ENCODE data around the gene RGS17.
"Not testable (repeated sequence)": the region's sequence is repeated elsewhere in the genome, so short reads cannot be mapped to it uniquely, and the experiment has no call there.

Gene RGS17

DNA sequence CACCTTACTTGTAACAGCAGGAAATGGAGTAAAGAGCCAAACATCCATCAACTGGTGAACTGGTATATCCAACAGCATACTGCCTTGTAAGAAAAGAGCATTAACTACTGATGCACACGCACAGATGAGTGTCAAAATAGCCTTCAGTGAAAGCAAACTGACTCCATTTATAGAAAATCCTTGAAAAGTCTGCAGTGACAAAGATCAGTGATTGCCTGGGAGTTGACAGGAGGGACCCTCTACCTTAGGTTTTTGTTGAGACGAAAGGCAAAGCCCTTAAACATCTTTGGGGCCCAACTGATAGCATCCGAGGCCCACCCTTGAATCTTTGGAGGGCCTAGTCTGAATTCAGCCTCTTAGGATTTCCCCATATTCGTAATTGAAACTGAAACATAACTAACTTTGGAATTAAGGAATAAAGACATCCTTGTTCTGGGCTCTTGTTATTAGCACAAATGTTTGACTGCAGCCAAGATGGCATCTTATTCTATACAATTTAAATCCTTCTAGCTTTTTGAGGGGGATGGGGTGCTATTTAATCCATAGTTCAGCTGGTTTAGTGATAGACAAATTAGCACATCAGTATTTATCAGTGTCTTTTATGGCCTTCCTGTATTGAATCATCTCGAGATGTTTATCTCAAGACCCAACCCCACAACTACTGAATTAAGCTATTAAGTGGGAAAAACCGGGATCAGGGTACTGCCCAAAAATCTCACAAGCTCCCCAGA lies 161.2 kb downstream of the RGS17 start:
- Histone ChIP-seq H3K4me3 (ENCODE audit: low read depth, low read length) (no peak overlapping the region), H3K27me3 (ENCODE audit: insufficient read depth, low read depth, severe bottlenecking) (no peaks in the 10 kb centered on the region), H3K9me3 (ENCODE audit: severe bottlenecking) (peaks cover 2% of the 10 kb centered on the region), H3K27ac (no peak overlapping the region), H3K36me3 (peaks cover 53% of the 10 kb centered on the region)
- no peak for DNase-seq
- TF ChIP-seq, protein P1, sequence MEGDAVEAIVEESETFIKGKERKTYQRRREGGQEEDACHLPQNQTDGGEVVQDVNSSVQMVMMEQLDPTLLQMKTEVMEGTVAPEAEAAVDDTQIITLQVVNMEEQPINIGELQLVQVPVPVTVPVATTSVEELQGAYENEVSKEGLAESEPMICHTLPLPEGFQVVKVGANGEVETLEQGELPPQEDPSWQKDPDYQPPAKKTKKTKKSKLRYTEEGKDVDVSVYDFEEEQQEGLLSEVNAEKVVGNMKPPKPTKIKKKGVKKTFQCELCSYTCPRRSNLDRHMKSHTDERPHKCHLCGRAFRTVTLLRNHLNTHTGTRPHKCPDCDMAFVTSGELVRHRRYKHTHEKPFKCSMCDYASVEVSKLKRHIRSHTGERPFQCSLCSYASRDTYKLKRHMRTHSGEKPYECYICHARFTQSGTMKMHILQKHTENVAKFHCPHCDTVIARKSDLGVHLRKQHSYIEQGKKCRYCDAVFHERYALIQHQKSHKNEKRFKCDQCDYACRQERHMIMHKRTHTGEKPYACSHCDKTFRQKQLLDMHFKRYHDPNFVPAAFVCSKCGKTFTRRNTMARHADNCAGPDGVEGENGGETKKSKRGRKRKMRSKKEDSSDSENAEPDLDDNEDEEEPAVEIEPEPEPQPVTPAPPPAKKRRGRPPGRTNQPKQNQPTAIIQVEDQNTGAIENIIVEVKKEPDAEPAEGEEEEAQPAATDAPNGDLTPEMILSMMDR (IDR thresholded peaks at IDR 0.05; ENCODE audit: low read depth, low read length): no peak

DNA sequence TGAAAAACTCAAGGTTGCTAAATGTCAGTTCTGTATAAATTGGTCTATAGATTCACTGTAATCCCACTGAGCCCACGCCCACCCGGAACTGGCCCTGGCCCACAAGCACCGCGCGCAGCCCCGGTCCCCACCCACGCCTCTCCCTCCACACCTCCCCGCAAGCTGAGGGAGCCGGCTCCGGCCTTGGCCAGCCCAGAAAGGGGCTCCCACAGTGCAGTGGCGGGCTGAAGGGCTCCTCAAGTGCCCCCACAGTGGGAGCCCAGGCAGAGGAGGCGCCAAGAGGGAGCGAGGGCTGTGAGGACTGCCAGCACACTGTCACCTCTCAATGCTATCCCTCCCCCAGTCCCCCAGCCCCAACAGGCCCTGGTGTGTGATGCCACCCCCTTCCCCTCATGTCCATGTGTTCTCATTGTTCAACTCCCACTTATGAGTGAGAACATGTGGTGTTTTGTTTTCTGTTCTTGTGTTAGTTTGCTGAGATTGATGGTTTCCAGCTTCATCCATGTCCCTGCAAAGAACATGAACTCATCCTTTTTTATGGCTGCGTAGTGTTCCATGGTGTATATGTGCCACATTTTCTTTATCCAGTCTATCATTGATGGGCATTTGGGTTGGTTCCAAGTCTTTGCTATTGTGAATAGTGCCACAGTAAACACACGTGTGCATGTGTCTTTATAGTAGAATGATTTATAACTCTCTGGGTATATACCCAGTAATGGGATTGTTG lies 164.8 kb downstream of the RGS17 start:
- H3K9me3 ChIP-seq (ENCODE audit: severe bottlenecking); H3K27me3 ChIP-seq (ENCODE audit: insufficient read depth, low read depth, severe bottlenecking): not testable (repeated sequence)

DNA sequence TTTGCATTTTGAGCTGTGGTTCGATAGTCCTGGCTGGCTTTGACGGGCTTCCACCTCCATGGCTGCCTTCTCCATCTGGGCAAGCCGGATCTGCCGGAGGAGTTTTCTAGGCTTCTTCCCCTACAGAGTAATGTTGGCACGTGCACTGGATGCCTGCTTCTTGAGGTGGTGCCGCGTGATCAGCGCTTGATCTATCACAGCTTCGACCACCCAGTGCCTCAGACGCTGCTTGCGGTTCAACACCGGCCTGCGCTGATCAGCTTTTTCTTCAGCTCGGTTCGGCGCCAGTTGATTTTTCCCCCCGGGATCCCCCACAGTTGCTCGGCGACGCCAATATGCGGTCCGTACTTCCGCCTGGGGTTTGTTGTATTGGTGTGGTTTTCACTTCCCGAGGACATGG lies 171.7 kb downstream of the RGS17 start:
- Histone ChIP-seq H3K27me3 (ENCODE audit: insufficient read depth, low read depth, severe bottlenecking) (no peaks in the 10 kb centered on the region), H3K27ac (no peak overlapping the region), H3K4me3 (ENCODE audit: low read depth, low read length) (no peak overlapping the region), H3K9me3 (ENCODE audit: severe bottlenecking) (no peaks in the 10 kb centered on the region), H3K36me3 (no peaks in the 10 kb centered on the region)
- no peak for DNase-seq
- TF ChIP-seq, protein P1 (IDR thresholded peaks at IDR 0.05; ENCODE audit: low read depth, low read length): no peak

More for the DNA sequence above, 164.8 kb downstream of the RGS17 start:
- DNase-seq; H3K4me3 ChIP-seq (ENCODE audit: low read depth, low read length); H3K27ac ChIP-seq: not testable (repeated sequence)
- H3K36me3 ChIP-seq: peaks cover 17% of the 10 kb centered on the region

DNA sequence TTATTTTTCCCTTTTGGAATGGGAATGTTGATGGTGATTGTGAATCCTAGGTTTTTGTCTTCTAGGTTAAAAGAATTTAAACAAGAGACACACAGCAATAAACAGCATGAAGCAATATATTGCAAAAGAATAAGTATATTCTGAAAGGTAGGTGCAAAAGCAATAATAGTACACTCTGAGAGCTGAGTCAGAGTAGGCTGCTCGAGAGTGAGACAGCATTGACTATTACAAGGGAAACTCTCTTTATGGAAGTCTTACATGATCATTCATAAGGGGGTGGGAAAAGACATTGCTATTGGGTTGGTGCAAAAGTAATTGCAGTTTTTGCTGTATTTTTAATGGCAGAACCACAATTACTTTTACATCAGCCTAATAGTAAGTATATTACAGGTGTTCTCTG lies 173.3 kb downstream of the RGS17 start:
- Histone ChIP-seq H3K27me3 (ENCODE audit: insufficient read depth, low read depth, severe bottlenecking) (no peaks in the 10 kb centered on the region), H3K9me3 (ENCODE audit: severe bottlenecking) (no peaks in the 10 kb centered on the region), H3K4me3 (ENCODE audit: low read depth, low read length) (no peak overlapping the region), H3K36me3 (no peaks in the 10 kb centered on the region), H3K27ac (no peak overlapping the region)
- TF ChIP-seq, protein P1 (IDR thresholded peaks at IDR 0.05; ENCODE audit: low read depth, low read length): no peak
- DNase-seq: no peak

Measured in WERI-Rb-1 (cell line).